ENCODE data around the gene COL4A6.

DNA sequence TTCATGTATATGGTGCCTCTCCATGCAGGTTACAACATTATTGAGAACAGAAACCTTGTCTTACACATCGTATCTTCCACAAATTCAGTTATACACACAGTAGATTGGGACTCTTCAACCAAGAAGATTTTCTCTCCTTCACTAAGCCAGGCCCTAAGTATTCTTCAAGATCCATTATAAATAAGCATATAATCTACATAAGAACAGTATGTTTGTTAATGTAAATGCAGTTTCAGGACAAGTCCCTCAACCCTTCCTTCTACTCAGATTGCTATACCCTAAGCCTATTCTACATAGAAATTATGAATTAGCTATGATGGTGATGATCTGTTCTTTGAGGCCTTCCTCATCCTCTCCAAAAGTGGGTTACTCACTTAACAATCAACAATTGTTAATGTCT, 41.2 kb downstream of the COL4A6 start:
- no peak for TF ChIP-seq CTCF (IDR thresholded peaks at IDR 0.05)
- TF ChIP-seq EZH2 (IDR thresholded peaks at IDR 0.05) = no peak
- no peak for TF ChIP-seq EZH2phosphoT487 (IDR thresholded peaks at IDR 0.05)

All from neural progenitor cell (in vitro differentiated cells).